C4-2B (cell line): ENCODE measurements around the gene ATP8B1.

Experiments used
- ZFX ChIP-seq: fragments of 450-650 bp; IDR thresholded peaks from 2 replicates; pipeline ENCODE4 v1.6.1; 2017
- TF ChIP-seq, protein P1 (sequence below): fragments of 450-650 bp; conservative IDR thresholded peaks from 2 replicates; pipeline ENCODE4 v1.5.1; 2017; ENCODE audit warnings: mild to moderate bottlenecking

DNA sequence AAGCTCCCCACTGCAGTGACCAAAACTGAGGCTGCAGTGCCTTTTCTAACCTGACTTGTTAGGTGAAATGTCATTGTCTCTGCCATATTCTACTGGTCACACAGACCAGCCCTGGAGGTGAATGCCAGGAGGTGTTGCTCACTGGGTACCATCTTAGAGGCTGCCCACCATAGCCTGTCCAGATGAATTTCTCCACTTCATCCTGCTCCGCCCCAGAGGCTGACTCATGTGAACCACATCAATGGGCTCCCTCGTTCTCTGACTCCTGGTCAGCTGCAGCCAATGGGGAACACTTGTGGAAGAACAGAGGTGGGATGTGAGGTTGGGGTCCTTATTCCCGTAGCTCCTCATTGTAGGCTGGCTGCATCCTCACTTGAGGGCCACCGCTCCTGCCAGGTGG, 178.1 kb downstream of the ATP8B1 start:
- TF ChIP-seq, protein P1, sequence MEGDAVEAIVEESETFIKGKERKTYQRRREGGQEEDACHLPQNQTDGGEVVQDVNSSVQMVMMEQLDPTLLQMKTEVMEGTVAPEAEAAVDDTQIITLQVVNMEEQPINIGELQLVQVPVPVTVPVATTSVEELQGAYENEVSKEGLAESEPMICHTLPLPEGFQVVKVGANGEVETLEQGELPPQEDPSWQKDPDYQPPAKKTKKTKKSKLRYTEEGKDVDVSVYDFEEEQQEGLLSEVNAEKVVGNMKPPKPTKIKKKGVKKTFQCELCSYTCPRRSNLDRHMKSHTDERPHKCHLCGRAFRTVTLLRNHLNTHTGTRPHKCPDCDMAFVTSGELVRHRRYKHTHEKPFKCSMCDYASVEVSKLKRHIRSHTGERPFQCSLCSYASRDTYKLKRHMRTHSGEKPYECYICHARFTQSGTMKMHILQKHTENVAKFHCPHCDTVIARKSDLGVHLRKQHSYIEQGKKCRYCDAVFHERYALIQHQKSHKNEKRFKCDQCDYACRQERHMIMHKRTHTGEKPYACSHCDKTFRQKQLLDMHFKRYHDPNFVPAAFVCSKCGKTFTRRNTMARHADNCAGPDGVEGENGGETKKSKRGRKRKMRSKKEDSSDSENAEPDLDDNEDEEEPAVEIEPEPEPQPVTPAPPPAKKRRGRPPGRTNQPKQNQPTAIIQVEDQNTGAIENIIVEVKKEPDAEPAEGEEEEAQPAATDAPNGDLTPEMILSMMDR = no peak
- no peak for TF ChIP-seq ZFX
